Type B pancreatic cell (in vitro differentiated cells): ENCODE results near the gene CSNK1G3. TPM values are rescaled to one million over a fixed set of nuclear protein-coding genes. Genes with fewer than 3 reads are reported as not detected.

Source experiments
- DNase-seq: peaks from one replicate; pipeline ENCODE4 v3.0.0; 2021; ENCODE audit warnings: mixed read lengths; ENCODE audit not compliant: unreplicated experiment; ENCODE audit errors: extremely low spot score
- H3K27ac Mint-ChIP-seq: 2 replicates; pipeline ENCODE4 v1.8.0; 2021; ENCODE audit warnings: mild to moderate bottlenecking, mixed read lengths
- H3K27me3 Mint-ChIP-seq: 2 replicates; pipeline ENCODE4 v1.8.0; 2021; ENCODE audit warnings: mixed read lengths
- H3K36me3 Mint-ChIP-seq: 2 replicates; pipeline ENCODE4 v1.8.0; 2021; ENCODE audit warnings: mixed read lengths
- H3K4me1 Mint-ChIP-seq: one replicate; pipeline ENCODE4 v1.8.0; 2021; ENCODE audit warnings: mixed read lengths; ENCODE audit not compliant: unreplicated experiment
- H3K4me3 Mint-ChIP-seq: 2 replicates; pipeline ENCODE4 v1.8.0; 2021; ENCODE audit warnings: mild to moderate bottlenecking, mixed read lengths
- H3K9me3 Mint-ChIP-seq: 2 replicates; pipeline ENCODE4 v1.8.0; 2021; ENCODE audit warnings: mixed read lengths
- total RNA-seq: library from RNA; stranded (reverse); gene quantifications from 2 replicates; pipeline ENCODE4 v1.2.1, GENCODE V29; 2021; ENCODE audit warnings: low replicate concordance
- TF ChIP-seq, protein P1 (sequence below): fragments of 200-600 bp; sonication (generic); conservative IDR thresholded peaks from 2 replicates; pipeline ENCODE4 v1.5.0; 2021; ENCODE audit warnings: antibody characterized with exemption, mild to moderate bottlenecking

CSNK1G3 gene
- total RNA-seq, 1 donor from 2014 or later: 43.6 TPM

DNA sequence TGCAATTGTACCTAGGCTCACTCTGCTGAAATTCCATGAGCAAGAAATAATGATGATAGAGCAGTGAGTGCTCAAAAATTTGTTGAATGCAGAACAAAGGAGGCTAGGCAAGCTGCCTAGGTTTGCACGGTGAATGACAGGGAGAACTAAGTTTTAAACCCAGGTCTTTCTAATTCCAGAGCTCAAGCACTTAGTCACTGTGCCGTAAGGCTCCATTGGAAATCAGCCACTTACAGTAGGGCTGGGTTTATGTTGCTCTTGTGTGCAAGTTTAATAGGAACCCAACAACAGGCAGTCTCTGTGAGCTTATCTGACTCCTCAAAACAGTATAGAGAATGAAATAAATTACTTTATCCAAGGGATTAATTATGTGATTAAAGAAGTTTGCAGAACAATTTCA lies 147.0 kb downstream of the CSNK1G3 start:
- Mint-ChIP-seq H3K36me3 (no peaks in the 10 kb centered on the region), H3K4me3 (no peak overlapping the region), H3K27ac (no peak overlapping the region), H3K4me1 (no peaks in the 10 kb centered on the region), H3K27me3 (peaks cover 3% of the 10 kb centered on the region), H3K9me3 (peaks cover 10% of the 10 kb centered on the region)
- DNase-seq: no peak
- TF ChIP-seq, protein P1, sequence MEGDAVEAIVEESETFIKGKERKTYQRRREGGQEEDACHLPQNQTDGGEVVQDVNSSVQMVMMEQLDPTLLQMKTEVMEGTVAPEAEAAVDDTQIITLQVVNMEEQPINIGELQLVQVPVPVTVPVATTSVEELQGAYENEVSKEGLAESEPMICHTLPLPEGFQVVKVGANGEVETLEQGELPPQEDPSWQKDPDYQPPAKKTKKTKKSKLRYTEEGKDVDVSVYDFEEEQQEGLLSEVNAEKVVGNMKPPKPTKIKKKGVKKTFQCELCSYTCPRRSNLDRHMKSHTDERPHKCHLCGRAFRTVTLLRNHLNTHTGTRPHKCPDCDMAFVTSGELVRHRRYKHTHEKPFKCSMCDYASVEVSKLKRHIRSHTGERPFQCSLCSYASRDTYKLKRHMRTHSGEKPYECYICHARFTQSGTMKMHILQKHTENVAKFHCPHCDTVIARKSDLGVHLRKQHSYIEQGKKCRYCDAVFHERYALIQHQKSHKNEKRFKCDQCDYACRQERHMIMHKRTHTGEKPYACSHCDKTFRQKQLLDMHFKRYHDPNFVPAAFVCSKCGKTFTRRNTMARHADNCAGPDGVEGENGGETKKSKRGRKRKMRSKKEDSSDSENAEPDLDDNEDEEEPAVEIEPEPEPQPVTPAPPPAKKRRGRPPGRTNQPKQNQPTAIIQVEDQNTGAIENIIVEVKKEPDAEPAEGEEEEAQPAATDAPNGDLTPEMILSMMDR: no peak

DNA sequence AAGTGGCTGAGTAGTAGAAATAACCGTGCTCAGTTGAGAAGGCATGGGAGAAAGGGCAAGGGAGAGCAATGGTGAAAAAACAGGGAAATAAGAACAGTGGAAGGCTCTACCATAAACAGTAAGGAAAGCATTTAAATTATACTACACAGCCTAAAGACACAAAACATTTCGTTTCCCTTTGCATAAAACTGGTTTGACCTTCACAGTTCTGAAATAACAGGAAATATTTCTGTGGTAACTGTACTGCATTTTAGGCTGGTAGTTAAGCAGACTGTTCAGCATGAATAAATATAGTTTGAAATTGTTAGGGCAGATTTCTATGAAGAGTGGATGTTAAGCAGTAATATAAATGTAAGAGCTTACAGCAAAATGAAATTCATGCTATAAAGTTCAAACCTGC lies 147.5 kb downstream of the CSNK1G3 start:
- no peaks in the 10 kb centered on the region for H3K36me3 Mint-ChIP-seq
- H3K27ac Mint-ChIP-seq: no peak overlapping the region
- peaks cover 10% of the 10 kb centered on the region for H3K9me3 Mint-ChIP-seq
- no peak overlapping the region for H3K4me3 Mint-ChIP-seq
- TF ChIP-seq, protein P1: no peak
- H3K4me1 Mint-ChIP-seq: no peaks in the 10 kb centered on the region
- DNase-seq: no peak
- H3K27me3 Mint-ChIP-seq: peaks cover 3% of the 10 kb centered on the region

DNA sequence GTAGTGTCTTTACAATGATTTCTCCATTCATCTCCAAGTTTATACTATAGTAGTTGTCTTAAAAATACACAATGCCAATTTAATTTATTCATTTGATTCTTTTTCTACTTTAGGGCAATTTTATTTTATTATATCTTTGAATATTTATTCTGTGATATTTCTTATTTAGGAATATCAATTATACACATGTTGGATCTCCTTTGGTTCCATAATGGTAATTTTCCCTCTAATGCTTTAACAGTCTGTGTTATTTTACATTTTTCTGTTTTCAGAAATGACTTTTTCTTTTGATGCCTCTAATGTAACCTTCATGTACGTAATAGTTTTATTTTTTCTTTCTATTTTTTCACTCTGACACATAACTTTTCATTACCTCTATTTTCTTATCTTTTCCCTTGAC lies 153.0 kb downstream of the CSNK1G3 start:
- peaks cover 23% of the 10 kb centered on the region for H3K9me3 Mint-ChIP-seq
- TF ChIP-seq, protein P1: no peak
- peaks cover 9% of the 10 kb centered on the region for H3K36me3 Mint-ChIP-seq
- H3K4me3 Mint-ChIP-seq: no peak overlapping the region
- no peaks in the 10 kb centered on the region for H3K4me1 Mint-ChIP-seq
- H3K27ac Mint-ChIP-seq: no peak overlapping the region
- peaks cover 16% of the 10 kb centered on the region for H3K27me3 Mint-ChIP-seq
- no peak for DNase-seq

DNA sequence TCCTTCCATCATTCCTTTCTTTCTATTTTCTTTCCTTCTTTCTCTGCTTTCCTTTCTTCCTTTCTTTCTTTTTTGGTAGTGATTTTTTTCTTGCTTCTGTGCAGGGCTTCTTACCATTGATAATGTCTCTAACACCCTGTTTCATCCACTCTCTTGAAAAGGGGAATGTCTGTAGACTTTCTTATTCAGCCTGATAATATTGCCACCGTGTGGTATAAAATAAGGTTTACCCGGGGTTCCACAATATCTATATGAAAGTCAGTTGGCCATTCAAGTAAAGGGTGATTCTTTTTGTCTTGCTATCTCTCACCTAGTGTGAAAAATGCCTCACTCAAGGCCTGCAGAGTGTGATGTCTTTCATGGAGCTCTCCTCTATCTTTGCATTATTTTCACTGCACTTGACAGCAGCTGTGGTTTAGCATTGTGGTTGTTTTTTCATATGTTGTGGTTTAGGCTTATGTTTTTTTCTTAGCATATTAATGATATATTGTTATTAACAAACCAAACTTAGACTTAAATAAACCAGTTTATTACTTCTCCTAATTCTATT lies 153.9 kb downstream of the CSNK1G3 start:
- Mint-ChIP-seq H3K27me3 (peaks cover 16% of the 10 kb centered on the region), H3K4me3 (no peak overlapping the region), H3K36me3 (peaks cover 9% of the 10 kb centered on the region), H3K9me3 (peaks cover 23% of the 10 kb centered on the region), H3K4me1 (peaks cover 3% of the 10 kb centered on the region), H3K27ac (no peak overlapping the region)
- TF ChIP-seq, protein P1: no peak
- no peak for DNase-seq

Other genes with a start within 250 kb of the CSNK1G3 start
- 16.4 and 26.9 TPM in 2 replicates for gene CEP120, start 88.8 kb upstream of the CSNK1G3 start, total RNA-seq